Loucy (cell line): ENCODE measurements around the gene FGL2.
"Not testable (repeated sequence)": the region's sequence is repeated elsewhere in the genome, so short reads cannot be mapped to it uniquely, and the experiment has no call there.

ENCODE experiments used
- H2AFZ ChIP-seq: fragments of 200-600 bp; sonication (generic); 2 replicates; pipeline ENCODE4 v1.6.0; 2016; ENCODE audit warnings: antibody characterized with exemption, mild to moderate bottlenecking, low read length, moderate library complexity
- H3F3A ChIP-seq: fragments of 200-600 bp; 2 replicates; pipeline ENCODE4 v1.6.0; 2016; ENCODE audit warnings: antibody characterized with exemption, low read depth, mild to moderate bottlenecking
- H3K27me3 ChIP-seq: fragments of 200-600 bp; sonication (generic); 2 replicates; pipeline ENCODE4 v1.6.1; 2014; ENCODE audit warnings: low read length, mild to moderate bottlenecking; ENCODE audit not compliant: insufficient read depth, poor library complexity, severe bottlenecking
- H3K36me3 ChIP-seq: fragments of 200-600 bp; sonication (generic); 2 replicates; pipeline ENCODE4 v1.6.1; 2016; ENCODE audit warnings: low read length; ENCODE audit not compliant: insufficient read depth
- H3K4me1 ChIP-seq: fragments of 200-600 bp; sonication (generic); 2 replicates; pipeline ENCODE4 v1.5.1; 2014; ENCODE audit warnings: low read length, mild to moderate bottlenecking; ENCODE audit not compliant: insufficient read depth, poor library complexity, severe bottlenecking
- H3K4me2 ChIP-seq: fragments of 200-600 bp; sonication (generic); 2 replicates; pipeline ENCODE4 v1.6.0; 2014; ENCODE audit warnings: antibody characterized with exemption, low read length, low read depth, mild to moderate bottlenecking; ENCODE audit not compliant: poor library complexity, severe bottlenecking
- H3K4me3 ChIP-seq: fragments of 200-600 bp; sonication (generic); 2 replicates; pipeline ENCODE4 v1.5.1; 2014; ENCODE audit warnings: low read length, mild to moderate bottlenecking, mixed read lengths; ENCODE audit not compliant: poor library complexity, severe bottlenecking
- H3K79me2 ChIP-seq: fragments of 200-600 bp; sonication (generic); 2 replicates; pipeline ENCODE4 v1.6.1; 2014; ENCODE audit warnings: low read length; ENCODE audit not compliant: insufficient read depth
- H3K9ac ChIP-seq: fragments of 200-600 bp; sonication (generic); 2 replicates; pipeline ENCODE4 v1.6.0; 2014; ENCODE audit warnings: mild to moderate bottlenecking, low read depth, low read length, moderate library complexity; ENCODE audit not compliant: poor library complexity, severe bottlenecking
- H3K9me2 ChIP-seq: fragments of 200-600 bp; sonication (generic); replicated peaks from 2 replicates; pipeline ENCODE4 v1.6.1; 2016; ENCODE audit warnings: low read depth, low read length, mixed read lengths
- H3K9me3 ChIP-seq: fragments of 200-600 bp; sonication (generic); 2 replicates; pipeline ENCODE4 v1.6.1; 2014; ENCODE audit warnings: mild to moderate bottlenecking, antibody characterized with exemption, low read length, low read depth; ENCODE audit not compliant: insufficient read depth
- H4K20me1 ChIP-seq: fragments of 200-600 bp; sonication (generic); 2 replicates; pipeline ENCODE4 v1.6.0; 2014; ENCODE audit warnings: antibody characterized with exemption, low read length, mild to moderate bottlenecking; ENCODE audit not compliant: insufficient read depth, poor library complexity, severe bottlenecking

FGL2 gene

DNA sequence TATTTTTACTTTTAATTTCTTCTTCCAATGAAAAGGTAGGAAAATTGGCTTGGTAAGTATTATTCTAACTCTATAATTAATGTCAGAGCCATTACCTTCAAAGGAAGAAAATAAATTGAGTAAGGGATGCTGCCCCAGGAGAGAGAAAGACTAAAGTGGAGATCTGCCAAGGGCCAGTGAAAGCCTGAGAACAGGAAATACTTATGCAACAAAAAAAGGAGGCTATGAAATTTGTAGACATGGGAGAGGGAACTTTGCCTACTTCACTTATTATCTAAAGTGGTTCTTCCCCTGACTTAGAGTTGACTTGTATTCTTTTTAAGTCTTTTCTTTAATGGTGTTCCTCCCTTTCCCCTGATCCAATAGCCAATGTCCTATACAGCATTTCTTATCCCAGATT is 47.4 kb downstream of the FGL2 start:
- H3K9me2 ChIP-seq, H3F3A ChIP-seq, H4K20me1 ChIP-seq, H3K36me3 ChIP-seq, H3K4me2 ChIP-seq, H3K79me2 ChIP-seq, H3K4me3 ChIP-seq, H3K4me1 ChIP-seq, H2AFZ ChIP-seq, H3K27me3 ChIP-seq, H3K9ac ChIP-seq, H3K9me3 ChIP-seq: not testable (repeated sequence)
